ENCODE measurements around the gene TSC2. TPM values are rescaled to one million over a fixed set of nuclear protein-coding genes. Genes with fewer than 3 reads are reported as not detected.

Gene TSC2
- total RNA-seq, 4 donors from 2014 or later, result 103 to 193 (median 143) TPM

DNA sequence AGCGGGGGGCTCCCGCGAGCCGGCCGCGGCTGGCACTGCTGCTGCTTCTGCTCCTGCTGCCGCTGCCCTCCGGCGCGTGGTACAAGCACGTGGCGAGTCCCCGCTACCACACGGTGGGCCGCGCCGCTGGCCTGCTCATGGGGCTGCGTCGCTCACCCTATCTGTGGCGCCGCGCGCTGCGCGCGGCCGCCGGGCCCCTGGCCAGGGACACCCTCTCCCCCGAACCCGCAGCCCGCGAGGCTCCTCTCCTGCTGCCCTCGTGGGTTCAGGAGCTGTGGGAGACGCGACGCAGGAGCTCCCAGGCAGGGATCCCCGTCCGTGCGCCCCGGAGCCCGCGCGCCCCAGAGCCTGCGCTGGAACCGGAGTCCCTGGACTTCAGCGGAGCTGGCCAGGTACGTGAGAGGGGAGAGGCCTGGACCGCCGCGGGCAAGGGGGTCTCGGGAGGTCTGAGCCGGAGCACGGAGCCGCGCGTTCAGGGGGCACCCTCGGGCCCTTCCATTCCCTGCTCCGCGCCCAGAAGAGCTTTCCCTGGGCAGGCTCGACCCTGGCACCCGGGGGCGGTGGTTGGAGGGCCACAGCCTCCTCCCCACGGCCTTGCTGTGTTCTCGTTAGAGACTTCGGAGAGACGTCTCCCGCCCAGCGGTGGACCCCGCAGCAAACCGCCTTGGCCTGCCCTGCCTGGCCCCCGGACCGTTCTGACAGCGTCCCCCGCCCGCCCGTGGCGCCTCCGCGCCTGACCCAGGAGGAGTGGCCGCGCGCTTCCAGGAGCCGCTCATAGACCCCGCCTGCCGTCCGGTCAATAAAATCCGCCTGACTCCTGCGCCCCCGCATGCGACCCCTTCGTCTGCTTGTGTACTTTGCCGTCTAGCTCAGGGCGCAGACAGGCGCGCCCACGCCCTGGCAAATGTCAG lies 27.6 kb upstream of the TSC2 start:
- no peak for DNase-seq (ENCODE audit: low spot score in 2 of 2)
- under 1% methylated on average over 38 of the region's 96 CpGs for WGBS
- peaks cover 34% of the 10 kb centered on the region for H3K27me3 ChIP-seq
- peak overlapping the region; percentile 13 for H3K4me3 ChIP-seq
- H3K36me3 ChIP-seq, result no peaks in the 10 kb centered on the region
- no peak for TF ChIP-seq POLR2A (IDR thresholded peaks at IDR 0.05)
- TF ChIP-seq, protein P1, sequence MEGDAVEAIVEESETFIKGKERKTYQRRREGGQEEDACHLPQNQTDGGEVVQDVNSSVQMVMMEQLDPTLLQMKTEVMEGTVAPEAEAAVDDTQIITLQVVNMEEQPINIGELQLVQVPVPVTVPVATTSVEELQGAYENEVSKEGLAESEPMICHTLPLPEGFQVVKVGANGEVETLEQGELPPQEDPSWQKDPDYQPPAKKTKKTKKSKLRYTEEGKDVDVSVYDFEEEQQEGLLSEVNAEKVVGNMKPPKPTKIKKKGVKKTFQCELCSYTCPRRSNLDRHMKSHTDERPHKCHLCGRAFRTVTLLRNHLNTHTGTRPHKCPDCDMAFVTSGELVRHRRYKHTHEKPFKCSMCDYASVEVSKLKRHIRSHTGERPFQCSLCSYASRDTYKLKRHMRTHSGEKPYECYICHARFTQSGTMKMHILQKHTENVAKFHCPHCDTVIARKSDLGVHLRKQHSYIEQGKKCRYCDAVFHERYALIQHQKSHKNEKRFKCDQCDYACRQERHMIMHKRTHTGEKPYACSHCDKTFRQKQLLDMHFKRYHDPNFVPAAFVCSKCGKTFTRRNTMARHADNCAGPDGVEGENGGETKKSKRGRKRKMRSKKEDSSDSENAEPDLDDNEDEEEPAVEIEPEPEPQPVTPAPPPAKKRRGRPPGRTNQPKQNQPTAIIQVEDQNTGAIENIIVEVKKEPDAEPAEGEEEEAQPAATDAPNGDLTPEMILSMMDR (IDR thresholded peaks at IDR 0.05), result no peak
- no peak for TF ChIP-seq POLR2AphosphoS5 (IDR thresholded peaks at IDR 0.05)
- TF ChIP-seq EP300 (IDR thresholded peaks at IDR 0.05), result no peak
- H3K9me3 ChIP-seq, result no peaks in the 10 kb centered on the region
- H3K4me1 ChIP-seq, result peaks cover 43% of the 10 kb centered on the region
- no peak overlapping the region for H3K27ac ChIP-seq

DNA sequence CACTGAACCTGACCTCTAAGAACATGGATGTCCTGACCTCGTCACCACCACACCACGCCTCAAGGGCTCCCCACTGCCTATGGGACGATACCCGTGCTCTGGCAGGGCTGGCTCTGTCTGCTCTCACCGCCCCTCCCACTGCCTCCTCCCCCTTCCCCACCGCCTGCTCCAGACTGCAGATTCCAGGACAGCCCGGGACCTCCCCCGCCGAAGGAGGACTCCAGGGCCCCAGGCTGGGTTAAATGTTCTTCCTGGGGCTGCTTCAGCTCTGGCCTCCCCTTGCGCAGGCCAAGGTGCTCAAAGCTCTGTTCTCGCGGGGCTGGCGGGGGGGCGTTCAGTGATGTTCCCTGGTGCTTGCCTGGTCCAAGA lies 25.1 kb upstream of the TSC2 start:
- Histone ChIP-seq H3K36me3 (no peaks in the 10 kb centered on the region), H3K27me3 (peaks cover 34% of the 10 kb centered on the region), H3K9me3 (no peaks in the 10 kb centered on the region), H3K4me3 (peak overlapping the region; percentile 30), H3K27ac (no peak overlapping the region), H3K4me1 (peaks cover 50% of the 10 kb centered on the region)
- no peak for DNase-seq (ENCODE audit: low spot score in 2 of 2)
- no peak for TF ChIP-seq EP300 (IDR thresholded peaks at IDR 0.05)
- WGBS, result 0% methylated on average over 8 of the region's 14 CpGs

DNA sequence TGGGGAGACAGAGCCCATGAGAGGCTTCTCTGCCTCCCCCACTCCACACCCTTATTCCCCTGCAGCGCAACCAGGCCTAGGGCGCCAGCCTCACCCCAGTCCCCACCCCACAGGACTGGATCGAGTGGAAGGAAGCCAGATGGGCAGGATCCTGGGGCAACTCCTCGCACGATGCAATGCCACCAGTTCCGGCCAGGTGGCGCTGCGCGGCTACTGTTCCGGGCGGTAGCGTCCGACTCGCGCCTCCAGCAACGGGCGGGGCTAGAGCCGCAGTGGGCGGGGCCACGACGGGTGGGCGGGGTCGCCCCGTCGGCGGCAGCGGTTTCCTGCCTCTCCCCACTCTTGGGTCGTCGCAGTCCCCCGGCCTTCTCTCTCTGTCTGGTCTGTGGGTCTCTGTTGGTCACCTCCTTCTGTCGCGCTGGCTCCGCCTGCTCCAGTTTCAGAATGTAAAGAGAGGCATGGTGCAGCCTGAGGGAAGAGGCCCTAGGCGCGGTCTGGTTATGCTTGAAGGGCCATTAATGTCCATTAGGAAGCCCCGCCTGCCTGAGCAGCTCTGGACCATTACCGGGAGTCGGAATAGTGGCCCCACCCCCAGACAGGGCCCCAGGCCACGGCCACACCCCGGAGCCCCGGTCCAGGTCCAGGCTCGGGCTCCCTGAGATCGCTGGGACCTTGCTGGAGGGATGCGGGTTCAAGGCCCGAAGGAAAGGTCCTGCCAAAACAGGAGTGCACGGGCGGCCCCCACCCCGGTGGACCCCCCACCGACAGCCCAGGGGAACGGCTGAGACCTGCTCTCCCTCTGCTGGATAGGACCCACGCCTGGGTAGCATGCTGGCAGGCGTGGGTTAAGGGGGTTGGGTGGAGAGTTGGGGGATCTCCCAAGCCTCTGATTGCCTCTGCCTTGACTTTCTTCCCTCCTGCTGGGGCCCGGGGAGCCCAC lies 24.4 kb upstream of the TSC2 start:
- peak; percentile 96 to 97 for DNase-seq (ENCODE audit: low spot score in 2 of 2)
- peaks cover 54% of the 10 kb centered on the region for H3K4me1 ChIP-seq
- TF ChIP-seq POLR2AphosphoS5 (IDR thresholded peaks at IDR 0.05), result peak in 1 of 3 donors; percentile 41
- no peak for TF ChIP-seq POLR2A (IDR thresholded peaks at IDR 0.05)
- TF ChIP-seq, protein P1 (IDR thresholded peaks at IDR 0.05), result peak; percentile 92 to 99
- H3K4me3 ChIP-seq, result peak overlapping the region; percentile 30
- 8% methylated on average over 18 of the region's 53 CpGs for WGBS
- H3K27ac ChIP-seq, result peak overlapping the region; percentile 33
- no peaks in the 10 kb centered on the region for H3K9me3 ChIP-seq
- no peaks in the 10 kb centered on the region for H3K36me3 ChIP-seq
- peaks cover 34% of the 10 kb centered on the region for H3K27me3 ChIP-seq

DNA sequence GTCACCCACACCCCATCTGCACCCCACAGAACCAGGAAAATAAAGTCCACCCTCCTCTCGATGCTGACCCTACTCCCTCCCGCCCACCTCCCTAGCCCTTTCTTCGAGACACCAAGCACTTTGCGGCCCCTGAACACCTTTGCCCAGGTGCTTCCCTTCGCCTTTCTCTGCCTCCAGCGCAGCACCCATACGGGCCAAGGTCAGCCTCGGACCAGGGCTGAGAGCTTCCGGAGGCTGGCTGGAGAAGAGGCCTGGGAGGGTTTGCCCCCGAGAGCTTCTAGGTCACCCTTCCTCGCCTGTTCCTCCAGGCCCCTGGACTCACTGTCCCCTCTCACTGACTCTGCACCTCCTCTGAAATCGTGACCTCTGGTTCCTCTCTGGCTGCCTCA lies 23.8 kb upstream of the TSC2 start:
- Histone ChIP-seq H3K9me3 (no peaks in the 10 kb centered on the region), H3K36me3 (no peaks in the 10 kb centered on the region), H3K4me3 (peak overlapping the region; percentile 30), H3K4me1 (peaks cover 58% of the 10 kb centered on the region), H3K27me3 (peaks cover 28% of the 10 kb centered on the region), H3K27ac (no peak overlapping the region)
- no peak for DNase-seq (ENCODE audit: low spot score in 2 of 2)
- no peak for TF ChIP-seq EP300 (IDR thresholded peaks at IDR 0.05)
- no peak for TF ChIP-seq POLR2A (IDR thresholded peaks at IDR 0.05)
- TF ChIP-seq, protein P1 (IDR thresholded peaks at IDR 0.05), result no peak
- TF ChIP-seq POLR2AphosphoS5 (IDR thresholded peaks at IDR 0.05), result no peak
- WGBS, result 91% methylated on average over 12 of the region's 12 CpGs

DNA sequence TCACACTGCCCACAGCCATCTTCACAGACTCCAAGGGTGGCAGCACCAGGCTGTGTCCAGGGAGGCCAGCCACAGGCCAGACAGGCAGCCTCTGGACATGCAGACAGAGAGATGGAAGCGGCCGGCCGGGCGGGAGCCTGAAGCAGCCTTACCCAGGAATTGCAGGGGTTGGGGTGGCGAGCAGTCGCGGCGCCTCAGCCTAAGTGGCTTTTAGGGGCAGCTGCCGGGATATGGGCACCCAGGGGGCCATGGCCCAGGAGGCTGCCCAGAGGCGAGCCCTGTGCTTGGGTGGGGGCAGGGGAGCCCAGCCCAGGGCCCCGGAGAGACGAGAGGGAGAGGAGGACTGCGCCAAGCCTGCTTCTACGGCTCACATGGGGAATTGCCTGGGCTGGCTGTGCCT lies 22.5 kb upstream of the TSC2 start:
- WGBS, result 100% methylated on average over 2 of the region's 14 CpGs
- TF ChIP-seq POLR2AphosphoS5 (IDR thresholded peaks at IDR 0.05) (no peak), POLR2A (IDR thresholded peaks at IDR 0.05) (no peak), EP300 (IDR thresholded peaks at IDR 0.05) (no peak)
- TF ChIP-seq, protein P1 (IDR thresholded peaks at IDR 0.05), result no peak
- Histone ChIP-seq H3K36me3 (no peaks in the 10 kb centered on the region), H3K4me1 (peaks cover 49% of the 10 kb centered on the region), H3K4me3 (no peak overlapping the region), H3K9me3 (no peaks in the 10 kb centered on the region), H3K27me3 (peaks cover 16% of the 10 kb centered on the region), H3K27ac (no peak overlapping the region)
- no peak for DNase-seq (ENCODE audit: low spot score in 2 of 2)
